ENCODE data around the gene FGF3.

GRCh38 chr11:69843529-69843921, 24.3 kb upstream of the FGF3 start:
- no peak for TF ChIP-seq CTCF (IDR thresholded peaks at IDR 0.05; ENCODE audit: low read depth, low read length)
- TF ChIP-seq POLR2A (IDR thresholded peaks at IDR 0.05; ENCODE audit: extremely low read depth, insufficient read length) = no peak

All from NB4 (cell line).